HG03095 (cell line): ENCODE results near the gene CUX1.

Experiments
- ATAC-seq: cut with Tn5 transposase; IDR thresholded peaks from one replicate; pipeline ENCODE4 v1.9.1; 2021; ENCODE audit warnings: moderate library complexity; ENCODE audit not compliant: unreplicated experiment

CUX1 gene

GRCh38 chr7:102093599-102094315 is 276.3 kb downstream of the CUX1 start:
- no peak for ATAC-seq

GRCh38 chr7:102094316-102094650 is 276.9 kb downstream of the CUX1 start:
- no peak for ATAC-seq

GRCh38 chr7:102095321-102096011 is 278.0 kb downstream of the CUX1 start:
- no peak for ATAC-seq

- no peak for ATAC-seq
These were observed 278.5 kb downstream of the CUX1 start for GRCh38 chr7:102096012-102096332.

GRCh38 chr7:102096706-102097427 is 279.4 kb downstream of the CUX1 start:
- ATAC-seq, result no peak

GRCh38 chr7:102097601-102098161 is 280.3 kb downstream of the CUX1 start:
- no peak for ATAC-seq

- no peak for ATAC-seq
These were observed 281.6 kb downstream of the CUX1 start for GRCh38 chr7:102098986-102099385.

GRCh38 chr7:102099474-102099873 is 282.0 kb downstream of the CUX1 start:
- ATAC-seq, result no peak

GRCh38 chr7:102101111-102101551 is 283.7 kb downstream of the CUX1 start:
- no peak for ATAC-seq

- no peak for ATAC-seq
These were observed 284.5 kb downstream of the CUX1 start for GRCh38 chr7:102101926-102102325.

GRCh38 chr7:102103027-102103372 is 285.6 kb downstream of the CUX1 start:
- ATAC-seq, result no peak

- no peak for ATAC-seq
These were observed 286.8 kb downstream of the CUX1 start for GRCh38 chr7:102104245-102104644.

- ATAC-seq, result no peak
These were observed 289.2 kb downstream of the CUX1 start for GRCh38 chr7:102106625-102107024.

- no peak for ATAC-seq
These were observed 290.2 kb downstream of the CUX1 start for GRCh38 chr7:102107474-102108104.

- no peak for ATAC-seq
These were observed 293.9 kb downstream of the CUX1 start for GRCh38 chr7:102111061-102112041.

GRCh38 chr7:102115181-102115580 is 297.8 kb downstream of the CUX1 start:
- ATAC-seq, result no peak

- ATAC-seq, result no peak
These were observed 298.5 kb downstream of the CUX1 start for GRCh38 chr7:102115931-102116330.

GRCh38 chr7:102117743-102118142 is 300.3 kb downstream of the CUX1 start:
- ATAC-seq, result no peak

GRCh38 chr7:102119213-102119651 is 301.8 kb downstream of the CUX1 start:
- no peak for ATAC-seq

GRCh38 chr7:102119925-102120324 is 302.5 kb downstream of the CUX1 start:
- no peak for ATAC-seq
